RPMI8226 (cell line): ENCODE results near the gene CFAP157.

Experiments
- DNase-seq: peaks from one replicate; pipeline ENCODE4 v3.0.0-alpha.2; 2015

Gene CFAP157

GRCh38 chr9:127765418-127765817 lies 58.6 kb downstream of the CFAP157 start:
- no peak for DNase-seq
